T-helper 2 cell (primary cell): ENCODE results near the gene PLS1.
"Not testable (repeated sequence)": the region's sequence is repeated elsewhere in the genome, so short reads cannot be mapped to it uniquely, and the experiment has no call there.

ENCODE experiments used
- DNase-seq, 5 experiments: peaks; one replicate each; pipeline versions ENCODE4 v3.0.0 to v3.0.0-alpha.2; 2012 to 2022
- total RNA-seq, 2 donors: gene quantifications; one replicate each; lab custom pipeline; 2026; lab: John Stamatoyannopoulos, UW

Gene PLS1, protein sequence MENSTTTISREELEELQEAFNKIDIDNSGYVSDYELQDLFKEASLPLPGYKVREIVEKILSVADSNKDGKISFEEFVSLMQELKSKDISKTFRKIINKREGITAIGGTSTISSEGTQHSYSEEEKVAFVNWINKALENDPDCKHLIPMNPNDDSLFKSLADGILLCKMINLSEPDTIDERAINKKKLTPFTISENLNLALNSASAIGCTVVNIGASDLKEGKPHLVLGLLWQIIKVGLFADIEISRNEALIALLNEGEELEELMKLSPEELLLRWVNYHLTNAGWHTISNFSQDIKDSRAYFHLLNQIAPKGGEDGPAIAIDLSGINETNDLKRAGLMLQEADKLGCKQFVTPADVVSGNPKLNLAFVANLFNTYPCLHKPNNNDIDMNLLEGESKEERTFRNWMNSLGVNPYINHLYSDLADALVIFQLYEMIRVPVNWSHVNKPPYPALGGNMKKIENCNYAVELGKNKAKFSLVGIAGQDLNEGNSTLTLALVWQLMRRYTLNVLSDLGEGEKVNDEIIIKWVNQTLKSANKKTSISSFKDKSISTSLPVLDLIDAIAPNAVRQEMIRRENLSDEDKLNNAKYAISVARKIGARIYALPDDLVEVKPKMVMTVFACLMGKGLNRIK
- total RNA-seq, result 2.2 to 4.6 reads per million in 2 donors

- peak; percentile 69 to 85 (median 78) for DNase-seq
These were observed at the start of gene PLS1 for GRCh38 chr3:142595951-142596725. TSS of gene PLS1 (plus strand) at chr3:142596393. CDS start at chr3:142664238, 67,845 bp downstream.

- DNase-seq, result peak in 1 of 5 experiments; percentile 16
These were observed 46.2 kb upstream of the PLS1 start for GRCh38 chr3:142549986-142550385.

DNA sequence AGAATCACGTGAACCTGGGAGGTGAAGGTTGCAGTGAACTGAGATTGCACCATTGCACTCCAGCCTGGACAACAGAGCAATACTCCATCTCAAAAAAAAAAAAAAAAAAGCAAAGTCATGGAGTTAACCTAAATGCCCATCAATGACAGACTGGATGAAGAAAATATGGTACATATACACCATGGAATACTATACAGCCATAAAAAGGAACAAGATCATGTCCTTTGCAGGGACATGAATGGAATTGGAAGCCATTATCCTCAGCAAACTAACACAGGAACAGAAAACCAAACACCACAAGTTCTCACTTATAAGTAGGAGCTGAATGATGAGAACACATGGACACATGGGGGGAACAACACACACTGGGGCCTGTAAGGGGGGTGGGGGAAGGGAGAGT, 43.6 kb upstream of the PLS1 start:
- DNase-seq, result not testable (repeated sequence)

- no peak for DNase-seq
These were observed 42.5 kb upstream of the PLS1 start for GRCh38 chr3:142553741-142554140.

- DNase-seq, result no peak
These were observed 36.1 kb upstream of the PLS1 start for GRCh38 chr3:142560118-142560517.

- DNase-seq, result peak in 1 of 5 experiments; percentile 22
These were observed 32.6 kb upstream of the PLS1 start for GRCh38 chr3:142563496-142563997.

GRCh38 chr3:142566096-142566495, 30.1 kb upstream of the PLS1 start:
- no peak for DNase-seq

GRCh38 chr3:142568393-142569017, 27.7 kb upstream of the PLS1 start:
- no peak for DNase-seq

- DNase-seq, result not testable (repeated sequence)
These were observed 26.8 kb upstream of the PLS1 start for GRCh38 chr3:142569422-142569821.

GRCh38 chr3:142574223-142574622, 22.0 kb upstream of the PLS1 start:
- not testable (repeated sequence) for DNase-seq

GRCh38 chr3:142574665-142575064, 21.5 kb upstream of the PLS1 start:
- no peak for DNase-seq

- DNase-seq, result peak in 1 of 5 experiments; percentile 15
These were observed 19.4 kb upstream of the PLS1 start for GRCh38 chr3:142576792-142577191.

GRCh38 chr3:142577696-142578328, 18.4 kb upstream of the PLS1 start:
- peak in 2 of 5 experiments; percentile 29 to 47 for DNase-seq

DNA sequence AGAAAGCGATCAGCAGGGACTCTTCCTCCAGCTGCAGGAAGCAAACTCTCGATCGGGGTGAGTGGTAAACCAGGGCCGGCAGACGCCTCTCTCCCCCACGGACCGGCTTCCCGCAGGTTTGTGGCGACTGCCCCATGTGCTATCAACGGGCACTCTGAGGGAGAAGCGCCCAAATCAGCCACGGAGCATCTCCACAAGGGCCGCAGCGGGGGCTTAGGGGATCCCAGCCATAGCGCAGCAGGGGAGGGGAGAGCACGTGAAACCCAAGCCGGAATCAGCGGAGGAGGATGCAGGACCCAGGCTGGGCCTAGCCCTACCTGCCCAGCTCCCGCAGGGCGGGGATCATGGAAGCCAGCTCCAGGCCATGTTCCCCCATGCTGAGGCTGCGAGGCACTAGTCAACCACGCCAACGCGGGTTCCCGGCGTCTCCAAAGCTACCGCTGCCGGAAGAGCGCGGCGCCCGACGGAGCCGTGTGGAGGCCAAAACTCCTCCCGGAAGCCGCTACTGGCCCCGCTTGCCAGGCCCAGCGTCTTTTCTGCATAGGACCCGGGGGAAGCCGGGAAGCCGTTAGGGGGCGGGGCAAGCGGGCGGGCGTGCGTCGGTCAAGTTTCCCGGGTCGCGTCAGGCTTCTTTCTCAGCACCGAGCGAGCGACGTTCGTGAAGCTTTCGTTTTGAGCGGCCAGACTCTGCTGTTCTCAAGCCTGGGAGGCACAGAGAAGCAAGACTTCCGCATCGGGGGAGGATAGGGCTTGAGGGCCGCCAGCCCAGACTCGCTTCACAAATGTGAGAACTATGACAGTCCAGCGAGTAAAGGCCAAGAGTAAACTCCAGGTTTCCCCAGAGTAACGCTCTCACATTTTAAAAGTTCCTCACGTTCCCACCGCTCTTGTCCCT, 17.6 kb upstream of the PLS1 start, which contains the start of gene ATR:
TSS of gene ATR (minus strand) at position 405 of the 895 bp plus-strand sequence. CDS start at position 376, 29 bp downstream.
- peak; percentile 84 to 99 (median 95) for DNase-seq

DNA sequence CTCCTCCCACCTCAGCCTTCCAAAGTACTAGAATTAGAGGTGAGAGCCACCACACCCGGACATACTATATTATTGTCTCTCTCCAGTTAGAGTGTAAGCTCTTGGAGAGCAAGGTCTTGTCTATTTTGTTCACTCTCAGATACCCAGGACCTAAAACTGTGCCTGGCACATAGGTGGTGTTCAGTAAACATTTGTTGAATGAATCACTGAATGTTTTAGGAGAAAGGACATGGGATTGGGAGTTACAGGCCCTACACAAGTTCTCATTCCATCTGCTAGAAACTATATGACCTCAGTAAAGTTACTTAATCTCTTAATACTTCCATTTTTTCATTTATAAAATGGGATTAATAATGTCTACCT, 16.2 kb upstream of the PLS1 start:
- no peak for DNase-seq

- DNase-seq, result not testable (repeated sequence)
These were observed 15.1 kb upstream of the PLS1 start for GRCh38 chr3:142581070-142581469.

- DNase-seq, result peak in 2 of 5 experiments; percentile 8 to 39
These were observed 9.3 kb upstream of the PLS1 start for GRCh38 chr3:142586803-142587406.

- no peak for DNase-seq
These were observed 7.5 kb upstream of the PLS1 start for GRCh38 chr3:142588703-142589102.

DNA sequence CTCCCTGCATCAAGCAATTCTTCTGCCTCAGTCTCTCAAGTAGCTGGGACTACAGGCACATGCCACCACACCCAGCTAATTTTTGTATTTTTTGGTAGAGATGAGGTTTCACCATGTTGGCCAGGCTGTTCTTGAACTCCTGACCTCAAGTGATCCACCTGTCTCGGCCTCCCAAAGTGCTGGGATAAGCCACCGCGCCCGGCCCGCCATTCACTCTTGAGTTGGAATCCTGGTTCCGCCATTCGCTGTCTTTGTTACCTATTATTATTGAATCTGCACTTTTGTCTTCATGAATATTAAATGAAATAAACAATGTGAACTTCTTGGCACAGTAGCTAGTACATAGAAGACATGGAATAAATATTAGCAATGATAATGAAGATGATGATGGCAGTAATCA, 3.9 kb upstream of the PLS1 start:
- not testable (repeated sequence) for DNase-seq

- DNase-seq, result no peak
These were observed 1.1 kb upstream of the PLS1 start for GRCh38 chr3:142595141-142595540.
